HG03064 (cell line): Measurements from ENCODE around the gene HPS4.
"Not testable (repeated sequence)": the region's sequence is repeated elsewhere in the genome, so short reads cannot be mapped to it uniquely, and the experiment has no call there.

Experiments
- ATAC-seq: cut with Tn5 transposase; IDR thresholded peaks from one replicate; pipeline ENCODE4 v1.9.1; 2021; ENCODE audit warnings: low read depth; ENCODE audit not compliant: unreplicated experiment

Gene HPS4

DNA sequence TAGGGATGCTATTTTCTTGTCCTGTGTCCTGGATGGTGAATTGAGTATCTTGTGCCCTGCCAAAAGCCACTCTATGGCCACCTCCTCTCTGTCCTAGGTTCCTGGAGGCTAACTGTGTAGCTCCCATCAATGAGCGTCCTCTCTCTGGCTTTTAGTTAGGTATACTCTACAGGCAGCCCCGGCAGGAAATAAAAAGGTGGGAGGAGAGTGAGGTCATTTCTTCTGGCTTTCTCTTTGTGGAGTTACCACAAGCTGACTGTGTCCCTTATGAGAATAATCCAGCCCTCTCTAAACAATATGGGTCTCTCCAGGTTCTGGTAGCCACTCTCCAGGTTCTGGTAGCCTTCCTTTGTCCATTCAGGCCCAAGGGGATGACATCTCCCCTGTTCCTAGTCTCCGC is 66.2 kb downstream of the HPS4 start:
- ATAC-seq, result no peak

DNA sequence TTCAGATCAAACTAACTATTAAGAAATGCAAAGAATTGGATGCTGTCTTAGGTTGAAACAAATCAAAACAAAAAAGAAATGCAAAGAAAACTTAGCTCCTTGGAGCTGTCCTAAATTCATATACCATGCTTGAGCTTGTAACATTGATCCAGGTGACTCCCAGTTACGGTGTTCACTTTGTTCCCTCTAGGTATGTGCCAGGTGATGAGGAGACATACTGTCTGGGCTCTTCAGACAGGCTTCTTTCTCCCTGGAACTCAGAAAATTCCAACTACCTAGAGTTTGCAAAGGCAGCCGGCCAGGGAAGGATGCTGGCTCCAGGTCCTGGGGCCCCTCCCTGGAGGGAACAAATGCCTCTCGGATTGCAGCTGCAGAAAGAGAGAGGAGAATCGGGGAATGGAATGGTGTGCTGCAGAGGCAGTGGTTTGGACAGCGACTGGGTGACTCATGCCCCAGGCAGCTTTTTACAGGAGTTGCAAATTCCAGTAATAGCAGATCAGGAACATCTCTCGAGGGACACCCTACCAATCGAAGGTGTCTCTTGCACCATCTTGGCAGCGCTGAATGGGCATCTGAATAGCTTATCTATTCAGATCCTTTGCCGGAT is 66.8 kb downstream of the HPS4 start:
- ATAC-seq, result no peak

DNA sequence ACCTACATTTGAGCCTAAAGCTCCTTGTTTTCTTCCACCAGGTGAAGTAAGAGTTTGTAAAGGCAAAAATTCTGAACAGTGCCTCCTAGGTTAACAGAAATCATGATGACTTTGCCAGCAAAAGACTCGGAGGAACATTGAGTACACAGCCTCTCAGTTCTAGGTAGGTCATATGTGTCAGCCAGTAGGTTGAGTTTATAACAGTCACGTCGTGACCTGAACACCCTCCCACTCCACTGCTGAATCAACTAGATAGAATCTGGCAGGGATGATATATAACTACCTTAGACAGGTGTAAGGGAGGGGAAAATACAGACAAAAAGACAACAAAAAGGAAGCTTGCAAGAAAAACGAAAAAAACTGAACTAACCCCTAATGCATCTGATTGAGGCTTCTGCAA is 67.3 kb downstream of the HPS4 start:
- ATAC-seq, result no peak

DNA sequence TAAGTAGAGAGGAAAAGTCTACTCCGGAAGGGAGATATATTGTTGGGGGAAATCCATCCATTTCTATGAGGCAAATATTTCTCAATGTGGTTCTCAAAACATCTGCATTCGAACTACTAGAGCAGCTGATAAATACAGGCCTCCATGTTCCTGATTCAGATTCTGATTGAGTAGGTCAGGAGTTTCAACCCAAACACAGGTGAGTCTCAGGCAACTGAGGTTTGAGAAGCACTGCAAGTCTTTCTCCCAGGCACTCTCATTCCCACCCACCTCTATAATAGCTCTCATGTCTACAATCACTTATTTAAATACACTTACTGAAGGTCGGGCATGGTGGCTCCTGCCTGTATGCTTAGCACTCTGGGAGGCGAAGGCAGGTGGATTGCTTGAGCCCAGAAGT is 69.2 kb downstream of the HPS4 start:
- ATAC-seq, result no peak

DNA sequence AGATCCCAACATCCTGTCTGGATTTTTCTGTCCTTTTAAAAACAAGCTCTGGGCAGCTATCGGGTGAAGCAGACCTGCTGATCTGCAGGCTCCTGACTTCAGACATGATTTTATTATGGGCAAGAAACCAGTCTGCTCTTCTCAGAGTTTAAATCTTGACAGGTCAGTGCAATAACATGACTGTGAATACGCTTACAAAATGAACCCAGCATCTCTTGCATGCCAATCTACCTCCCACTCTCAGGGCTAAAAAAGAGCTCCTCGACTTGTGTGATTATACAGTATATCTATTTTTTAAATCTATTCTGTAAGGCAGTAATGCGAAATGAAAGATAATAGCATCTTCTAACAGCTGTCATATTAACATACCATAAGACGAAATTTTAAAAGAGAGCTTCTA is 73.2 kb downstream of the HPS4 start:
- ATAC-seq, result no peak

DNA sequence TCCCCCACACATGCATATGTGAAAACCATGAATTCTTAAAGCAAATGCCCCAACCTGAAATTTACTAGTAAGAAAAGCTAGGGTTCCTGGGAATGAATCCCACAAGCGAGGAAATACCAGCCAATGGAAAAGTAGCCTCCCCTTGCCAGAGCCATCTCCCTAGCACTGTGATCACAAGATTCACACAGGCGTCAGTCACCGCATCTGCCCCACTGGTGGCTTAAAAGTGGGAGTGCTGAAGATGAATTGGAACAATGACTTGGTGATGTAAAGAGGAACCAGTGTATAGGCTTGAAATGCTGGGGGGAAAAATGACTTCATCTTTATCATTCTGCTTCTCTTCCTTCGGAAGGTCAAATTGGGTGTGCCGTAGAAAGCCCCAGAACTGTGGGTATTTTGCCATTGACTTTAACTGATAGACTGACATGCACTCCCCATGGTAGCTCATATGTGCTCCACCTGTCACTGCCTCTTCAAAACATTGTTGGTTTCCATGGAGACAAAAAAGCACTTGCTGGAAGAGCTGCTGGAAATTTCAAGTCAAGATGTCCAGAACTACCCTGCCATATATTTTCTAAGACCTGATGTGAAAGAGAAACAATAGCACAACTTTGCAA is 73.8 kb downstream of the HPS4 start:
- no peak for ATAC-seq

DNA sequence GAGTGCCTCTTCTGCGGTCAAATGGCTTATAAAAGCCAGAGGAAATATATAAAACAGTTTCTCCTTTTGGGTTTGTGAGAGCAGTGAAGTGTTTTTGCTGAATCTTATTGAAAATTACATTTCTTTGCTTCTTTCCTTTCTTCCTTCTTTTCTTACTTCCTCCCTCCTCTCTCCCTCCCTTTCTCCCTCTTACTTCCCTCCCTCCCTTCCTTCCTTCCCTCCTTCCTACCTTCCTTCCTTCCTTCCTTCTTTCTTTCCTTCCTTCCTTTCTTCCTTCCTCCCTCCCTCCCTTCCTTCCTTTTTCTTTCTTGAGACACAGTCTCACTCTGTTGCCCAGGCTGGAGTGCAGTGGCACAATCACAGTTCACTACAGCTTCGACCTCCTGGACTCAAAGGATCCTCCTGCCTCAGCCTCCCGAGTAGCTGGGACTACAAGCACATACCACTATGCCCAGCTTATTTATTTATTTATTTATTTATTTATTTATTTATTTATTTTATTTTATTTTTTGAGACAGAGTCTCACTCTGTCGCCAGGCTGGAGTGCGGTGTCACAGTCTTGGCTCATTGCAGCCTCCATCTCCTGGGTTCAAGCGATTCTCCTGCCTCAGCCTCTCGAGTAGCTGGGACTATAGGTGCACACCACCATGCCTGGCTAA is 74.9 kb downstream of the HPS4 start:
- ATAC-seq, result not testable (repeated sequence)

DNA sequence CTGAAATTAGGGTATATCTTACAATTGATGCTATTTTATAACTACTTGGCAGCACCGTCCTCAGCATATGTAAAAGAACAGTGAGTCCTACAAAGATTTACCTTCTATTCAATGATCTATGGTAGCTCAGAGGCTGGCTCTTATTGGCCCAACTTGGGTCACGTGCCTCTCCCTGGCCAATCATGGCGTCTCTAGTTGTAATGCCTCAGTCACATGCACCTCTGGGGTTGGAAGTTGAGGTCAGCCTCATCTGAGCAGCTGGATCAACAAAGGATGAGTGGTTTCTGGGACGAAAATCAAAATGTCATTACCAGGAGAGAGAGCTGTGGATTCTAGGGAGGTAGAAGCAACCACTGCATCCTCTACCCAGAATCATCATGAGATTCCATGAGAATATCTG is 77.5 kb downstream of the HPS4 start:
- no peak for ATAC-seq

DNA sequence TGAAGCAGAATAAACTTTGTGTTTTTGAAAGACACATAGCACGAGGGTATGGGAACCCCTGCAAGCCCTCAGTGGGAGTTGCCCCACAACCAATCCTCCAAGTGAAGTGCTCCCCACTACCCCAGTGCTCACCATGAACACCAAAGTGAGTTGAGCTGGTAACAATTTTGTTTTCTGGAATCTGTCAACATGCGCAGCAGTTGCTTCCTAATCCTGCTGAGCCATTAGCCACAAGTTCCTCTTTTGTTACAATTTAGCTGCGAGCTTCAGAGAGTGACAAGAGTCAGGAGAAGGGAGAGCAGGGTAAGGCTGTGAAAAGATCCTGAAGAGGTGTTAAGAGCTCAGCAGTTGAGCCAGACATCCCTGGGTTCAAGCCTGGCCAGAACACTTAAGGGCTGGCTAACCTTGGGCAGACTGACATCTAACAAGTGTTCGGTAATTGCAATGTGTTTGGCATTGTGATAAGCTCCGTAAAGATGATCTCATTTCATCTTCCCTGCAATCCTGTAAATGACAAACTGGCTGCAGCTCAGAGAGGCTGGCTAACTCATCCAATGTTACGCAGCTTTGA is 78.6 kb downstream of the HPS4 start:
- ATAC-seq, result no peak

DNA sequence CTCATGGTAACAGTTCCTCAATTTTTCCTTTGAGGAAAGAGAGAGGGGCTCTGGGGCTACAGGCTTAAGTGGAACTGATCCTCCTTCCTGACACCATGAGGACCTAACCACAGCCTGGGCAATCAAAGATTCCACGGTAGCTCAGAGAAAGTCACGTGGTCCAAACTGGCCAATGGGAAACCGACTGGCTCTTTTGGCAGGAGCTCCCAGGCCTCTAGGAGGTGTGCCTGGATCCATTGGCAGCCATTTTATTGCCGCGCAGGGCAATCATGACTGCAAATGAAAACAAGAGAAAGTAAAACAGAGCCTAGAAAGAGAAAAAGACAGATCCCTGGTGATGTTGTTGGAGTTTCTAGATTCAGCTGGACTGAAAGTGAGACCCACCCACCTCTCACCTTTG is 81.9 kb downstream of the HPS4 start:
- ATAC-seq, result no peak
